H1 (cell line): ENCODE measurements around the gene SLC4A11. TPM values are rescaled to one million over a fixed set of nuclear protein-coding genes. Genes with fewer than 3 reads are reported as not detected.

ENCODE experiments used
- CBX5 ChIP-seq: fragments of 300-800, 300-1000 bp; sonication (generic); IDR thresholded peaks from 2 replicates; pipeline ENCODE4 v1.7.1; 2016; ENCODE audit warnings: antibody characterized with exemption, low read length, low read depth
- GABPA ChIP-seq: IDR thresholded peaks from 2 replicates; pipeline ENCODE4 v1.6.1; 2011; ENCODE audit warnings: mild to moderate bottlenecking, low read length, moderate library complexity, borderline replicate concordance; ENCODE audit not compliant: insufficient read depth
- KDM5A ChIP-seq: fragments of 200-600 bp; IDR thresholded peaks from 2 replicates; pipeline ENCODE4 v1.7.1; 2012; ENCODE audit warnings: mild to moderate bottlenecking, low read length, inconsistent platforms, mixed read lengths
- polyA plus RNA-seq, 7 experiments: library from polyadenylated mRNA; depleted of rRNA in 3 of 7; stranded (reverse) in 5 of 7; unstranded in 2 of 7; fragments of >200 nt in 5 of 7; fragments of 200-250 nt in 2 of 7; gene quantifications; 1 replicate in 5 of 7; 2 replicates in 1 of 7; 4 replicates in 1 of 7; pipeline versions ENCODE4 v1.2.1 to v1.2.3, GENCODE V29; 2011 to 2013; ENCODE audit warnings: missing spikeins in 2 of 7, mixed read lengths in 2 of 7
- total RNA-seq: library from RNA; stranded (reverse); fragmentation: NEBNext Ultra II Directional; extraction: Animal tissue kit (Norgen Biotek cat#: 25700); gene quantifications from 2 replicates; pipeline ENCODE4 v1.2.1, GENCODE V29; 2021

SLC4A11 gene
- total and polyA plus RNA-seq, 2 of the 8 experiments (the other 6 are each of a cell fraction or from before 2014, with no cell fraction given), result 11.9 to 32.3 TPM

- no peak for TF ChIP-seq KDM5A
- TF ChIP-seq GABPA, result no peak
- no peak for TF ChIP-seq CBX5
These were observed 12.8 kb upstream of the SLC4A11 start (continued) for GRCh38 chr20:3251806-3252205.
